GM10266 (cell line): ENCODE measurements around the gene CDH4.

Experiments
- DNase-seq: peaks from one replicate; pipeline ENCODE4 v3.0.0; 2012; ENCODE audit errors: extremely low spot score
- CTCF ChIP-seq: IDR thresholded peaks from 2 replicates; pipeline ENCODE4 v1.5.1; 2012; ENCODE audit warnings: mild to moderate bottlenecking, low read depth; ENCODE audit not compliant: control insufficient read depth, insufficient read depth; ENCODE audit errors: missing control alignments

Gene CDH4

GRCh38 chr20:61748376-61748775 is 496.3 kb downstream of the CDH4 start:
- no peak for TF ChIP-seq CTCF
- DNase-seq = no peak

DNA sequence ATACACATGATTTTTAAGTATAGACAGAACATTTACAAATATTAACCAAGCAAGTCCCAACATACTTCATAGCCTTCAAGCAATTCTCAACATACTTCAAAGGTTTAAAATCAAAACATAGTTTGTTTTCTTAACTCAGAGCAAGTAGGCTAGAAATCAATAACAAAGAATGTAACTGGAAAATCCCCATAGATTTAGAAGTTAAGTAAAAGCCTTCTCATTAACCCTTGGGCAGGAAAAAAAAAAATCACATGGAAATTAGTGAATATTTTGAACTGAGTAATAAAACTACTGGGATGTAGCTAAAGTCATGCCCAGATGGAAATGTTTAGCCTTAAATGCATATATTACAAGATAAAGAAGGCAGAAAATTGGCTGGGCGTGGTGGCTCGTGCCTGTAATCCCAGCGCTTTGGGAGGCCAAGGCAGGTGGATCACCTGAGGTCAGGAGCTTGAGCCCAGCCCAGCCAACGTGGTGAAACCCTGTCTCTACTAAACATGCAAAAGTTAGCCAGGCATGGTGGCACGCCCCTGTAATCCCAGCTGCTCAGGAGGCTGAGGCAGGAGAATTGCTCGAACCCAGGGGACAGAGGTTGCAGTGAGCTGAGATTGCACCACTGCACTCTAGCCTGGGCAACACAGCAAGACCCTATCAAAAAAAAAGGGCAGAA is 497.5 kb downstream of the CDH4 start:
- no peak for DNase-seq
- no peak for TF ChIP-seq CTCF

DNA sequence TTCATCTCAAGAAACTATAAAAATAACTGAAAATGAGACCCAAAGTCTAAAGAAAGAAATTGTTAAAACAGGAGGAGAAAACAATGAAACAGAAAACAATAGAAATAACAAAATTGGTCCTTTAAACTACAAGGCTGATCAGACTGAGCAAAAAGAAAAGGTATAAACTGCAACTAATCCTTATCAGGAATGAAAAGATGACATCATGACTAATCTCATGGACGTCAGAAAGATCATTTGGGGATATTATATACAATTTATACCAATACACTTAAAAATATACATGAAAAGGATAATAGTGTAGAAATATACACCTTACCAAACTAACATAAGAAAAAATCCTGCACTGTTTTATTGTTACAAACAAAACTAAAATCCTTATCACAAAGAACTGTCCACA is 498.0 kb downstream of the CDH4 start:
- no peak for DNase-seq
- no peak for TF ChIP-seq CTCF

DNA sequence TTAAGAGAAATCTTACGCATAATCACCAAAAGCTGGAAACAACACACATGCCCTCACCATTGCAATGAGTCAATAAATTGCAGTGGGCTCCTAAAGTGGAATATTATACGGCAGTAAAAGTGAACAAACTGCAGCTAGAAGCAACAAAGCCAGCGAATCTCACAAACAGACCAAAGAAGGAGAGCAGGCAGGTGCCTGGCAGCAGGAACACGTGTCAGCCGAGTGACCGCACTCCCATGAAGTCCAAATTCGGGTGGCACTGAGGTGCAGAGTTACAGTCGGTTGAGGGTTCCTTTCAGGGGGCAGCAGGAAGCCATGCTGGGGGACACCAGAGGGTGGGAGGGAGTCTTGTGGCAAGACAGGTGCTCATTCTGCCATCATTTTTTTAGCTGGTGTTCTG is 500.5 kb downstream of the CDH4 start:
- TF ChIP-seq CTCF = no peak
- DNase-seq = no peak

DNA sequence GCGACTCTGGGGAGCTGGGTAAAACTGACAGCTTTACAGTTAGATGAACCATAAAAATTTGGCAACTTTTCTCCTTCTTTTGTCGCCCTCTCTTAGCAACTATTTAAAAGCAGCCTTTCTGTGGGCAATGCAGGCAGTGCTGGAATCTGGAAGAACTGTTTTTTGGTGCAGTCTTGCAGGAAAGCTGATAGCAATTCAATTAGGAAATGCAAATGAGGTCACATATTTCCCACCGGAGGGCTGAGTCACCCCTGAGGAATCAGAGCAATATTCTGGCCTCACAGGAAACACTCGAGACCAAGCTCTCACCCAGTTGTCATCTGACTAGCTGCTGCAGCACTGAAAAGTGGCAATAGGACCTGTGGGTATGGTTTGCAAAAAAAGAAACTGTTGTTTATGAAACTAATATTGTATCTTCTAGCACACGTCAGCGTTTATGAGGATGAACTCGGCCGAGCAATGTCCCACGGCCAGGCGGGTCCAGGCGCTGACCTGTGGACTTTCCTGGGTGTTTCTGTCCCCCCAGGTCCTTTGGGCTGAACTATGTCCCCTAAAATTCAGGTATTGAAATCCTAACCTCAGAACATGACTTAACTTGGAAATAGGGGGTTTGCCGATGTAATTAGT is 501.4 kb downstream of the CDH4 start:
- TF ChIP-seq CTCF = no peak
- no peak for DNase-seq

DNA sequence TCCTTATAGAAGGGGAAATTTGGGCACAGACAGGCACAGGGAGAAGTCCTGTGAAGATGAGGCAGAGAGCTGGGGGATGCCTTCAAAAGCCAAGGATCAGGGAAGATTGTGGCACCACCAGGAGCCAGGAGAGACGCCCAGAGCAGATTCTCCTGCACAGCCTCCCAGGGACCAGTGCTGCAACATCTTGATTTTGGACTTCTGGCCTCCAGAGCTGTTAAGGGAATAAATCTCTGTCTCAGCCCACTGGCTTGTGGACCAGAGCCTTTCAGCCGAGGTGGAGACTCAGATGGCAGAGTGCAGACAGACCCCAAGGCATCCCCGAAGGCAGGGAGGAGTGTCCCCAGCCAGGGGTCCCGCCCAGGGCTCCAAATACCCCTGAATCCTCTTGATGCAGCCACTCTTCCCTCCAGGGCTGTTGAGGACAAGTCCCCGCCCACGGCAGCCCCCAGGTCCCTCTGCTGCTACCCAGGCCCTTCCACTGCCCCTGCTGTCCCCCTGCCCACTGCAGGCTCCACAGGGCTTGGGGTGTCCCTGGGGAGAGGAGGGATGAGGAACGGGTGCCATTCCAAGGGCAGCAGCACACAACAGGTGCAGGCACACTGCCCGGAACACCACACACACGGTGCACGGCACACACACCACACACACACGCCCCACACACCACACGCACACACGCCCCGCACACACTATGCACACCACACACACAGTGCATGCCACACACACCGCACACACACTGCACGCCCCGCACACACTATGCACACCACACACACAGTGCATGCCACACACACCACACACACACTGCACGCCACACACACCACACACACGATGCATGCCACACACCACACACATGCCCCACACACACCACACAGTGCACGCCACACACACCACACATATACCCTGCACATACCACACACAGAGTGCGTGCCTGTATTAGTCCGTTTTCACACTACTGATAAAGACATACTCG is 502.2 kb downstream of the CDH4 start:
- TF ChIP-seq CTCF = no peak
- no peak for DNase-seq
